OCI-M2 (cell line): ENCODE results near the gene OLFM1.

Experiments
- DNase-seq: peaks from one replicate; lab custom pipeline; 2025; ENCODE audit not compliant: unreplicated experiment; lab: John Stamatoyannopoulos, UW

OLFM1 gene

DNA sequence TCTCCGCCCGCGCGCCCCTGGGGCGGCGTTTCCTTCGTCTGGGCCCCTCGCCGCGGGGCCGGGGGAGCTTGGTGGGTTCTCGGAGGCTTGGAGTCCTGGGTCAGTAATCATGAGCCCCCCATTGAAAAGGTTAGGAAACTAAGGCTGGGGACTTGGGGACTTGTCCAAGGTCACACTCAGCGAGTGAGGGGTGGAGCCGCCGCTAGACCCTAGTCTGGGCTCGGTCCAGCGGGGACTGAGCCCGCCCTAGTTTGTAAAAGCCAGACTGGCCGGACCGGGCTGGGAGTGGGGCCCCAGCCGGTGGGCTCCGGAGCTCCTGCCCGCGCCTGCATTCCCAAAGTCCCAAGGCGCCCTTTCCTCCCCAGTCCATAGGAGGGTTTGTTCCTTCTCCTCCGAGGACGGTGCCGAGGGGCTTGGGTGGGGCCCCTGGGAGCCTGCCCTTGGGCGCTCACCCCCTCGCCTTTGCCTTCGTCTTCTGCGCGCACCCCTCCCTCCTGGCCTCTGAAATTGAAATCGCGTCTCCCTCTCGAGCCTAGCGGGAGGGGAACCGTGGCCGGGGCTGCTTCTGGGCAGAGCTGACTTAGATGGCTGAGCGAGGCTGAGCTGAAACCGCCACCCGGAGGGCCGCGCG, 995 bp downstream of the OLFM1 start:
- DNase-seq = no peak

DNA sequence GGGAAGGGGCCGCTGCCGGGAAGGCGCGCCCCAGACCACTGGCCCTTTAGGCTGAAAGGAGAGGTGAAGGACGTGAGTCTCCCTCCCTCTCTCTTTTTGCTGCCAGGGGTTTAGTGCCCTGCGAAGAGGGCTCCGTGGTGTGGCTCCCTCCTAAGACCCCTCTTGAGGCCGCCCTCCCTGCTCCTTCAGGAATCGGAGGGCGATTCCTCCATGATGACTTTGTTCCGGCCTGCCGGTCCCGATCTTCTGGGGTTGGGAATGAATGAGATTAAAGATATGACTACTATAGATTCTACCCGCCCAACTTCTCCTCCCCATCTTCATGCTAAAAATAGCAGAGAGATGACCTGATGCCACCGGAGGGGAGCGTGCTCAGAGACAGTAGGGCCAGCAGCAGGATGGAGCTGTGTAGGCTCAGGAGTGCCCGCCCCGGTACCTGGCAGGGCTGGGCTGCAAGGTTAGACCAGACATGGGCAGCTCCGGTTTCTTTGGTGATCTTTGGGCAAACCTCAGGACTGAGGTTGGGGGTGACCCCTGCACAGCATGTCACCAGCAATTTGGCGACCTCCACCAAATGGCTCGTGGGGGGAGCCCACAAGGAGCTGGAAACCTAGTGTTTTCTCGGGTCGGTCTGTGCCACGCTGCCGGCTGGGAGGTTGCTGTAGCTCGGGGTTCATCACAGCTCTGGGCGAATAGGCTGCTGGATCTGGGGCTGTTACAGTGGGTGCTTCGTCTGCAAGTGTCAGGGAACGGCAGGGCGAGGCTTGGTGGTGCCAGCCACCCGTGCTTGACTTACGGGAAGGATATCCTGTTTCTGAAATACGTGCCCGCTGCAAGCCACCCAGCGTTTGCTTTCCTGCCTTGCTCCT, 1.7 kb downstream of the OLFM1 start:
- DNase-seq = no peak

DNA sequence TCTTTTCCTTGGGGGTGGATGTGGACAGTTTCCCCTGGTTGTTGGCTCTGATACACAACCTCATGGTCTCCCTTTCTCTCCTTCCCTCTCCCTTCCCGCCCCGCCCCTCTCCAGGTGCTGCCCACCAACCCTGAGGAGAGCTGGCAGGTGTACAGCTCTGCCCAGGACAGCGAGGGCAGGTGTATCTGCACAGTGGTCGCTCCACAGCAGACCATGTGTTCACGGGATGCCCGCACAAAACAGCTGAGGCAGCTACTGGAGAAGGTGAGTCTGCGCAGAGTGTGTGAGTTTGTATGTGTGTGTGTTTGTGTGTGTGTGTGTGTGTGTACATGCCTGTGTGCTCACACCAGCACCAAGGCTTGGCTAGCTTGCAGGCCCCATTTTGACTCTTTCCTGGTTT, 2.6 kb downstream of the OLFM1 start:
- DNase-seq = no peak

DNA sequence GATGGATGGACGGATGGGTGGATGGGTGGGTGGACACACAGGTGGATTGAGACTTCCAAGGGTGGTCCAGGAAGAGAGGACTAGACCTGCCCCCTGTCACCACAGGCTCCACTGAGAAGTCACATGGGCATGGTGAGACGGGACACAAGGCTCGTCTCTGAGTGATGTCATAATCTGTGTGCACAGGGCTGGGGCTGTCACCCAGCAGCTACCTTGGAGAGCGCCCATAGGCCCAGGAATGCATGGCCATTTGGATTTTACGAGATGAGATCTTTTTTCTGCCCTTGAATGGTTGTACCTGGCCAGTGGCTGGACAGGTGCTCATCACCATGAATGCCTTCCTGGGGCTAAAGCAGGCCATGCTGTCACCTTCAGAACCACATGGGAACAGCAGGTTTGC, 3.1 kb downstream of the OLFM1 start:
- no peak for DNase-seq

DNA sequence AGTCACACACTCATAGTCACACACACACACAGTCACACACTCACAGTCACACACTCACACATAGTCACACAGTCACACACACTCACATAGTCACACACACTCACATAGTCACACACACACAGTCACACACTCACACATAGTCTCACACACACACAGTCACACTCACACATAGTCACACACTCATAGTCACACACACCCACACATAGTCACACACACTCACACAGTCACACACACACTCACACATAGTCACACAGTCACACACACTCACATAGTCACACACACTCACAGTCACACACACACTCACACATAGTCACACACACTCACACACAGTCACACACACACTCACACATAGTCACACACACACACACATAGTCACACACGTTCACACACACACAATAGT, 4.1 kb downstream of the OLFM1 start:
- DNase-seq = no peak

DNA sequence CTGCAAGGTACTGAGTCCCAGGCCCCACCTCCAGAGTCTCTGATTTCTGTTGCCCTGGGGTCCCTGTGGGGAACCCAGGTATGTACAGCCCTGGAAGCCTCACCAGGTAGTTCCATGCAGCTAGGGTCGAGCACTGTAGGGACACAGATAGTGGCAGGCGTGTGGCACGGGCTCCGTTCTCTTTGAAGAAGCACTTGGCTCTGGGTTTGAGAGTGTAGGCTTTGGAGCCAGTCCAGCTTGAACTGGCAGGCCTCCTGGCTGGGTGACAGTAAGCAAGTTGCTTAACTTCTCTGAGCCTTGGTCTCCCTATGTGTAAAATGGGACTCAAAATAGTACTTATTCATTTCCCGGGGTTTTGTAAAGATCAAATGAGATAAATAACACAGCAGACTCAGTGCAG, 5.6 kb downstream of the OLFM1 start:
- DNase-seq = no peak

DNA sequence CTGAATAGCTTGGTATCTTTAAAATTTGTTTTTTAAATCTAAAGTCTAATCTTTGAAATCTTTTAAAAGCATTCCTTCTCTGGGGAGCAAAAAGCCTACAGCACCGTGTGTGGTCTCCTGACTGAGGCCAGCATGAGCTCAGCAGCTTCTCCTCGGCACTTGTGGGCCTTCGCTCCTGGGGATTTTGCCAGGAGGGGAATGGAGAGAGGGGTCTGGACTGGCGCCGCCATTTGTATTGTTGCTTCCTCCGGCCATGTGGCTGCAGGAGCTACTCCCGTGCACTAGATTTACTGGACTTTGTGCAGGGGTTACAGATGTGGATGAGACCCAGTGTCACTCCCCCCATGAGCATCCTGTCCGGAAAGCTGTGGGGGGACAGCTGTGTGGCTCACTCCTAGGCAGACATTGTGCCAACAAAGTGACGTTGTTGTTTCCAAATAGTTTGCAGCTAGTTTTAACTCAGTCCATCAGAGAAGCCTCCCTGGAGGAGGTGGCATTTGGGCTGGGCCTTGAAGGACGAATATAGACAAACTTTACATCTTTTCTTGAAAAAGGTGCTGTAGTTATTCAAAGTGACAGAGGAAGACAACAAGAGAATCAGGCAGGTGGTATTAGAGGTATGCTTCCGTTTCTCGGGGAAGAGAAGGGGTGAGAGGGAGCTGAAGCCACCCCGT, 6.6 kb downstream of the OLFM1 start:
- DNase-seq = no peak

DNA sequence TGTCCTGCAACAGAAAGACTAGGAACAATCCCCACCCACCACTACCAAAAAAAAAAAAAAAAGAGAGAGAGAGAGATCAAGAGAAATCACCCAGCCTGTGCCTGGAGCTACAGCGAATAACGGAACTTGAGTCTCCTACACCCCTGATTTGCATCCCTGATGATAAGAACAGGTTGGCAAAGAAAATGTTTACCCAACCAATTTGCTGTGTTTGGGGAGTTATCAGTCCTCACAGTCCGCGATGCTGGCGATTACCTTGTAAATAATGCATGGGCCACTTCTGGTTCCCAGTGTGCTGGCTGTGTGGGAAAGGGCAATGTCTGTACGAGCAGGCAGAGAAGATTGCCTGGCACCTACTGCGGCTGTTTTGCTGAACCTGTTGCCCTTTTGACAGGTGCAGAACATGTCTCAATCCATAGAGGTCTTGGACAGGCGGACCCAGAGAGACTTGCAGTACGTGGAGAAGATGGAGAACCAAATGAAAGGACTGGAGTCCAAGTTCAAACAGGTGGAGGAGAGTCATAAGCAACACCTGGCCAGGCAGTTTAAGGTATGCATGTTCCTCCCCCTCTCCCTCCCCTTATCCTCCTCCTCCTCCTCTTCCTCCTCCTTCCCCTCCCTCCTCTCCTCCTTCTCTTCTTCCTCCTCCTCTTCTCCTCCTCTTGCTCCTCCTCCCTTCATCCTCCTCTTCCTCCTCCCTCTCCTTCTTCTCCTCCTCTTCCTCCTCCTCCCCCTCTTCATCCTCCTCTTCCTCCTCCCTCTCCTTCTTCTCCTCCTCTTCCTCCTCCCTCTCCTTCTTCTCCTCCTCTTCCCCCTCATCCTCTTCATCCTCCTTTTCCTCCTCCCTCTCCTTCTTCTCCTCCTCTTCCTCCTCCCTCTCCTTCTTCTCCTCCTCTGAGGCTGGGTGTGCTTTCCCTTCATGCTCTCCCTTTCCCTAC, 8.3 kb downstream of the OLFM1 start:
- DNase-seq = no peak

DNA sequence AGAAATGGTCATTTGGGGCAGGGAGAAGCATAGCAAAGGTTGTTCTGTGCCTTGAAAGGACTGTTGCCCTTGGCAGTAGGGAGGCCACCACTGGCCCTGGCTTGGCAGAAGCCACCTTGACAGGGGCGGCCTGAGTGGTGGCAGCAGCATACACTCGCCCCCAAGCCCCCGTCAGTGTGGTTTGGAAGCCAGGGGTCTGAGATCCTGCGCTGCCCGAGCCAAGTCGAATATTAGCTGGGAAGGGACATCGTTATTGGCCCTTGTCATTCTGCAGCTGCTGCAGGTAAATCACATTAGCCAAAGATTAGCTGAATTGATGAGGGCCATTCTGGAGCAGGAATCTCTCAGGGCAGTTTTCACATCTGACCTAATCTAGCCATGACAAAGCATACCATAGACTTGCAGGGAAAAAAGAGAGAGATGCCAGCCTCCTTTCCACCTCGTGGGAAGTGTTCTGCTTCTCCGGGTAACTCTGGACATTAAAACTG, 9.0 kb downstream of the OLFM1 start:
- DNase-seq = no peak

DNA sequence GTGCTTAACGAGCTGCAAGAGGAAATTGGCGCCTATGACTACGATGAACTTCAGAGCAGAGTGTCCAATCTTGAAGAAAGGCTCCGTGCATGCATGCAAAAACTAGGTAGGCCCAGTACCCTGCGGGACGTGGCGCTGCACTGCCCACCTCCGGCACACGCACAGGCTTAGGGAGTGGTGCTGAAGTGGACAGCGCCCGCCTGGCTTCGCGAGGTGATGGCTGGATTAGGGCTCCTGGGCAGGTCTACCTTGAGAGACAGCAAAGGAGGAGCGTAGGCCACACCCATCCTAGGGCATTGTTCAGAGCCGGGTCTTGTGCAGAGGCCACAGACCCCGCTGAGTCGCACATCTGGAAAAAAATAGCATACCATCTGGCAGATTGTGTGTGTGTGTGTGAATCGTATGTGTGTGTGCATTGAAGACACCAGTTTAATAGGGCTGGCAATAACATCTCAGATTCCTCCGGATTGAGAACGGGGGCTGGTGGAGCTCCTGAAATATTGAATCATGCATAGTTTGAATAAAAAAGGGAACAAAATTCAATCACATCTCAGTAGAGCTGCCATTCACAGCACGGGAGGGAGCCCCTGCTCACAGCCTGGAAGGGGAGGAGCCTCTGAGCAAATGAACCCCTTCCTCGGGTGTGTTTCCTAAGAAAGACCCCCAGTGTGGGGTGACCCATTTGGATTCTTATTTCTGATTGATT, 11.1 kb downstream of the OLFM1 start:
- no peak for DNase-seq

DNA sequence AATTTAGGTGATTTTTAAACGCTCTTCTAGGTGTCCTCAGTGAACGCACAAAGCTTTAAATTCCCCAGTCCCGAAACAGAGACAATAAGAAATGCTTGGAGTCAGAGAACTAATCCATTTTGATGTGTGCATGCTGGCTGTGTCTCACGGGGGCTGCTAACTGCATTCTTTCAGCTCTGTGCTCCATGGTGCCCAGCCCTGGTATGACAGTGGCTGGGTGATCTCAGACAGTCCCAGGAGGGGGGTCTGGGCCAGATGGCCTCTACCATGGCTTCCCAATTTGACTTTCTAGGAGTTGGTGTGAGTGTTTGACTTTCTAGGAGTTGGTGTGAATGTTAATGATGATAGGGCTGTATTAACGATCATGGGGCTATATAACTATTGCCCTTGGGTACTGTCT, 12.1 kb downstream of the OLFM1 start:
- DNase-seq = no peak

DNA sequence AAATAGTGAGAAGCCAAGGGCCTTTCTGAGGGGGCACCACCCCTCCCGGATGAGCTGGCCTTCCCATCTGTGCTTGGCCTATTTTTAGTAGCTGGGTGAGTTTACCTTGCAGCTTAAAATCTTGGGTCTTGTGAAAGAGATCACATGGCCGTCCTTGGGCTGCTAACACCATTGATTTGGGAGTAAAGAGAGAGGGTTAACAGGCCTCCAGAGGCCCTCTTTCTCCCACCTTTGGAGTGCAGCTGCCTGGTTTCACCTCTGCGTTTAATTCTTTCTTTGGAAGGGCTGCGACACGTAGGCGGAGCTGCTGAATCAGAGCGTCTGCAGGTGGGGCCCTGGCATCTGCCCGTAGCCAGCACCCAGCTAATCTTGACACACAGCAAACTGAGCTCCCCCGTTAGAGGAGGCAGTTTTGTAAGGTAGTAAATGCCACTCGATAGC, 12.8 kb downstream of the OLFM1 start:
- no peak for DNase-seq

DNA sequence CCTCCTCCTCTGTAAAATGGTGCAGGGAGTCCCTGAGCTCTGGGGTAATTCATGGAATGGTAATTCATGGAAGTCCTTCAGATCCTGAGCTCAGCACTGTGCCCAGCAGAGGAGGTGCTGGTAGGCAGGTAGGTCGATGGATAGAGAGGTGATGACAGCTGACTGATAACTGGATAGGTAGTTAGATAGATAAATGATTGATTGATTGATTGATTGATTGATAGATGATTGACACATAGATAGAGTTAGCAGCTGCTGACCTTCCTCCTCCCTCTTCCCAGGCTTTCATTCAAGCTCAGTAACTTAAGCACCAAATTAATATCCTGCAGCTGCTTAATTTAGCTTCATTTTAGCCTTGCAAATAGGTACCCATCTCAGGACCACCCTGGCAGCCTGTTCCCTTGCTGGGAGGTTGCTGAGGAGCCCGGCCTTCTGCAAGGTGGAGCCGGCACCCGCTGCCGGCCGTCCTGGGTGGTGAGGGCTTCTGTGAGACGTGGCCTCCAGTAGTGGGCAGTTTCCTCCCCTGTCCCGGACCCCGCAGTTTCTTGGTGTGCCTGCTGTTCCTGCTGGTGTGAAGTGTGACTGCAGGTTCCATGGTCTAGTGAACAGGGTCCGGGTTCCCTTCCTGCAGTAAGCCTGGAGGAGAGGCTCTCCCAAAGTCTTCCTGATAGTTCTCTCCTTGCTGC, 13.4 kb downstream of the OLFM1 start:
- DNase-seq = no peak

DNA sequence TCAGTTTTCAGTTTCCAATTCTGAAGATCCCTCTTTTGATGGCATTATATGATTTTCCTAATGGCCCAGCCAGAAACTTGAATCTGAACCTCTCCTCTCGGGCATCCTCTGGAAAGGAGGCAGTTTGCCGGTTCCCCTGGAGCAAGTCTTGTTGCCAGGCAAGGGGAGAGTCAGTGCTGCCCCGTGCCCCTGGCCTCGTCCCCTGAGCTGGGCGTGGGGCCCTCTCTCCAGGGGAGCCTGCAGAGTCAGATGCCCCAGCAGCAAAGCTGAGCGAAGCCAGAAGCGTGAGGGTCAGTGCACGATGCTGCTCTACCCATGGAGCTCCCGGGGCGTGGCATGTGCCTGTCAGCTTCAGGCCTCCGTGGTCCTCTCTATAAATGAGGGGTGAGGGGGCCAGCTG, 14.0 kb downstream of the OLFM1 start:
- no peak for DNase-seq

DNA sequence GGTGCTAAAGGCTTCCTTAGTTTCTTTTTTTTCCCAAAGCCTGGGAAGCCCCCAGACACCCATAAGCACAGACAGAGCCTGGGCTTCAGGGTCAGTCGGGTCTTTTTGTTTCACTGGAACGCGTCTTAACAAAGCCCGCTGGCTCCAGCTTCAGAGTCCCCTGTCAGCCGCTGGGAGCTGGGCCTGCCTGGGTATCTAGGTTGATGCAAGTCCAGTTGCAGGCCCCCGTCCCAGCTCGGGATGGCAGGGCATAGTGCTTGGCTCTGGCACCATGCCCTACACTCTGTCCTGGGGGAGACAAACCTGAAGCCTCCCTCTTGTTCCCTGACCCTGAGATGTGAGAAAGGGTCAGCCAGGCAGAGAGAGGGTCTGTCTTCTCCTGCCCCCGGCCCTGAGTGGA, 14.5 kb downstream of the OLFM1 start:
- DNase-seq = no peak

DNA sequence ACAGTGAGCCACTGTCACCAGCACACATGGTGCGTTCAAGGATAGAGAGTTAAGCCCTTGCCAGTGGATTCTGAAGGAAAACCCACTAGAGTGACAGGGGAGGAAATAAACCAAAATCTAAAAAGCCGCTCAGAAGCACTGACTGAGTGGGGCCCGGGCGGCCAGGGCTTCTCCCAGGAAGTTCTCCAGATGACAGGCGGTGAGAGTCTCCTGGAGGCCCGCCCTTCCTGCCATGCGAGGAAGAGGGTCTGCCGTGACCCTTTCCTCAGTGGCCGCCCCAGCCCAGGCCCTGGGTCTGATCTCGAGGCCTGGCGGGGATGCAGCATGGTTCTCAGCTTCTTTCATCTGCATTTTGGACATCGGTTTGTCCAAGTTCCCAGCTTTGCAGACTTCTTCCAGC, 14.9 kb downstream of the OLFM1 start:
- DNase-seq = no peak

DNA sequence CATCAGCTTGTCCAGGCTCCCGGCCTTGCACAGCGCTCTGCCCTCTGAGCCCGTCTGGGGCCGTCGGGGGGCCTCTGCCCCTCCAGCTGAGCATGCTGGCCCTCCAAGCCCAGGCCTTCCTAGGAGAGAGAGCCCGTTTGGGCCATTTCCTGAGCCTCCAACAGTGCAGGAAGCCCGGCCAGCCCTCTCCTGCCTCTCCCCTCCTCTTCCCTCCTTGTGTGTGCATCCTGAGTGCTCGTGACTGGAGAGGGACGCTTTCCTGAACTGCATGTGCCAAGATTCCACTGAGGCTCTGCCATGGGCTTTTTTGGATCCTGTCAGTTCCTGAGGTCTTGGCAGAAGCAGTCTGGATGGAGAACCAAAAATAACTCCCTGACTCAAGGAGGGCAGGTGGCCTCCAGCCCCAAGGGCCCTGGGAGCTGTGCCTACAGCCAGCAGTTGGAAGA, 15.6 kb downstream of the OLFM1 start:
- DNase-seq = no peak

DNA sequence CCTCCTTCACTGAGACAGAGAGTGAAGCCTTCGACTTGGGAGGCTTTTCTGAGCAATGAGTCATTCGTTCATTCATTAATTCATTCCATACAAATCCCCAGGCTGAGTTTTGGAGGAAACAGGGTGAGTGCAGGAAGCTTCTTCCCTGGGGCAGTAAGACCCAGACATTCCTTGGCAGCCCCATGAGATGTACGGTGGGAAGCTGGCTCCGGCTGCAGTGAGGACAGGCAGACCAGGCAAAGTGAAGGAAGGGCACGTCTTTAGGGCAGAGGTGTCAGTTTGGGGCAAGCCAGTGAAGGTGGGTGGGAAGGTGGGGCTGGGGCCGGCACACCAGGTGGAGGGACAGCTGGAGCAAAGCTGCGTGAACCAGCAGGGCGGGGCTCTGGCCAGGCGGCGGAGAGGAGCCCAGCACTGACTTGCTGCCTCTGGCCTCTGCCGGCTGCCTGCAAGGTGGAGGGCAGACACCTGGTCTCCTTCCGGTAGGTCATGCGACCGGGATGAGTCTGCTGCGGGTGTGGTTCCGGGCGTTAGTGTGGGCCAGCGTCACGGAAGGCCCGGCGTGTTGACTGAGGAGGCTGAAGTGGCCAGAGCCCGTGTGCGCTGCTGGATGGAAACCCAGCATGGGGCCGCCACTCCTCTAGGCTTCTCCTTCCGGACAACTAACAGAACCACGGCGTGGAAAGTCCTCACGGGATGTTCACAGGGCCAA, 16.6 kb downstream of the OLFM1 start:
- no peak for DNase-seq

DNA sequence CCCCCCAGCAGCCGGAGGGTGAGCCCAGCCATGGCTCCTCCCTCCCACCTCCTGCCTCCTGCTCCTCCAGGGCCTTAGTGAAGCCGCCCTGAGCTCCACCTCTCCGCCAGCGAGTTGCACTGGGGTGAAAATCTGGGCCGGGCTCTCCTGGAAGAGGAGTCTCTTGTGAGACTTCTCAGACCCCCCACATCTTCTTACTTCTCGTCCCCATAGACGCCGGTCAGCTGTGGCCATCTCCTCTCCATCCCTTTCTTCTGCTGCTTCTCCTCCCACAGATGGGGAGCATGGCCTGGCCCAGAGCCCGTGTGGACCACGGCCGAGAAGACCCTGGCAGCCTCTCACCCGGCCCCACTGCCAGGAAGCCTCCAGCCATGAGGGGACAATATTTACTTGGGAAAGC, 17.3 kb downstream of the OLFM1 start:
- DNase-seq = no peak
